Mucosa of gallbladder (tissue), 1 donor: ENCODE results near the gene RHBDL3. TPM values are rescaled to one million over a fixed set of nuclear protein-coding genes. Genes with fewer than 3 reads are reported as not detected.

Experiments used
- DNase-seq: peaks from one replicate; pipeline ENCODE4 v3.0.0-alpha.2; 2020; ENCODE audit warnings: low spot score
- total RNA-seq: library from RNA; stranded (reverse); gene quantifications from one replicate; pipeline ENCODE4 v1.2.1, GENCODE V29; 2021
- donor health status: DM: no; HTN: no; CAD: no.

RHBDL3 gene
- total RNA-seq, 1 donor from 2014 or later: 0.40 TPM

DNA sequence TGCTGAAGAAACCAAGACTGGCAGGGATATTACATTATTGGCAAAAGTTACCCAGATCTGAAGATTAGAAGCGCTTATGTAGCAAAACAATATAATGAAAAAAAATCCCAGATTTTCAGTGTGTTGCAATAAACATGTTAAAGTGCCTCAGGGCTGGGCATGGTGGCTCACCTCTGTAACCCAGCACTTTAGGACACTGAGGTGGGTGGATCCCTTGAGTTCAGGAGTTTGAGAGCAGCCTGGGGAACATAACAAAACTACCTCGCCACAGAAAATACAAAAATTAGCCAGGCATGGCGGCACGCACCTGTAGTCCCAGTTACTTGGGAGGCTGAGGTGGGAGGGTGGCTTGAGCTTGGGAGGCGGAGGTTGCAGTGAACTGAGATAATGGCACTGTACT, 91.1 kb downstream of the RHBDL3 start:
- DNase-seq: no peak

DNA sequence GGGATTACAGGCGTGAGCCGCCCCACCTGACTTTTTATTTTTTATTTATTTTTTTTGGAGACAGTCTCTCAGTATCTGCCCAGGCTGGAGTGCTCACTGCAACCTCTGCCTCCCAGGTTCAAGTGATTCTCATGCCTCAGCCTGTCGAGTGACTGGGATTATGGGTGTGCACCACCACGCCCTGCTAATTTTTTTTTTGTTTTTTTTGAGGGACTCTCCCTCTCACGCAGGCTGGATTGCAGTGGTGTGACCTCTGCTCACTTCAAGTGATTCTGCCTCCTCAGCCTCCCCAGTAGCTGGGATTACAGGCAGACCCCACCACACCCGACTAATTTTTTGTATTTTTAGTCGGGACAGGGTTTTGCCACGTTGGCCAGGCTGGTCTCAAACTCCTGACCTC, 92.0 kb downstream of the RHBDL3 start:
- DNase-seq: no peak

DNA sequence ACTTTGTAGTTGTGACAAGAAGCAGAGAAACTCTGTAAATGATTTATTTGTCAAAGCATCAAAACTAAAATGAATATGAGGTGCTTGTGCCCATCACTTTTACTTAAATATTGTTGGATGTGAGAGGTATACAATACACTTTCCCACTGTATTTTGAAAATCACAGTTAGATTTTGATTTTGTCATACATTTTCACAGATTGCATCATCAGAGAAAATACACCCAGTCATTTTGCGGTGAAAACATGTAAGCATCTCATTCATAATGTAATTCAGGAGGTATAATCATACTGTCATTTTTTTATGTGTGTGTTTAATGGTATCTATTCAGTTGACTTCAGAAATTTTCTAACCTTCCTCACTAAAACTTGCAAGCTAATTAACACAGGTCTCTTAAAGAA, 95.6 kb downstream of the RHBDL3 start:
- DNase-seq: no peak

DNA sequence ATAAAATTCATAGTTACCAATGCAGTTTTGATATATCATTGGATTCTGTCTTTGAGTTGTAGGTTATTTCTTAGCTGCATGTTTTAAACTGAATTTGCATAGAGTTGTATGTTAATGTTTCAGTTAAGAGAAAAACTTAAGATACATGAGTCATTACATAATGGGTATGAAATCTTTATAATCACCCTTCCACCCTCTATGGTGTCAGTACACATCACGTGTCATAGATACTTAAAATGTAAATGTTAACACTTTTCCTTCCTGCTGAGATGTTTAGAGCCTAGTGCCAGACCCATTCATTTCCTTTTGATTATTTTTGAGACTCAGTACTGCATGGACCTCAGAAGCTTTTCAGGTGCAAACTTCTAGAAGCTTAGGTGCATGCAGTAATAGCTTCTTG, 104.8 kb downstream of the RHBDL3 start:
- no peak for DNase-seq

Other genes with a start within 250 kb of the RHBDL3 start
- gene RHOT1, start 123.3 kb upstream of the RHBDL3 start, total RNA-seq: 32.4 TPM
- 22.7 TPM for gene C17orf75, start 76.3 kb downstream of the RHBDL3 start, total RNA-seq
- gene ZNF207, start 84.3 kb downstream of the RHBDL3 start, total RNA-seq: 131 TPM
- 61.7 TPM for gene PSMD11, start 178.7 kb downstream of the RHBDL3 start, total RNA-seq
- gene CDK5R1, start 221.2 kb downstream of the RHBDL3 start, total RNA-seq: 2.0 TPM